ENCODE data around the gene CHADL.

CHADL gene

GRCh38 chr22:41257696-41258095, 17.0 kb upstream of the CHADL start:
- no peak for DNase-seq (ENCODE audit: low read depth in 2 of 2)

DNA sequence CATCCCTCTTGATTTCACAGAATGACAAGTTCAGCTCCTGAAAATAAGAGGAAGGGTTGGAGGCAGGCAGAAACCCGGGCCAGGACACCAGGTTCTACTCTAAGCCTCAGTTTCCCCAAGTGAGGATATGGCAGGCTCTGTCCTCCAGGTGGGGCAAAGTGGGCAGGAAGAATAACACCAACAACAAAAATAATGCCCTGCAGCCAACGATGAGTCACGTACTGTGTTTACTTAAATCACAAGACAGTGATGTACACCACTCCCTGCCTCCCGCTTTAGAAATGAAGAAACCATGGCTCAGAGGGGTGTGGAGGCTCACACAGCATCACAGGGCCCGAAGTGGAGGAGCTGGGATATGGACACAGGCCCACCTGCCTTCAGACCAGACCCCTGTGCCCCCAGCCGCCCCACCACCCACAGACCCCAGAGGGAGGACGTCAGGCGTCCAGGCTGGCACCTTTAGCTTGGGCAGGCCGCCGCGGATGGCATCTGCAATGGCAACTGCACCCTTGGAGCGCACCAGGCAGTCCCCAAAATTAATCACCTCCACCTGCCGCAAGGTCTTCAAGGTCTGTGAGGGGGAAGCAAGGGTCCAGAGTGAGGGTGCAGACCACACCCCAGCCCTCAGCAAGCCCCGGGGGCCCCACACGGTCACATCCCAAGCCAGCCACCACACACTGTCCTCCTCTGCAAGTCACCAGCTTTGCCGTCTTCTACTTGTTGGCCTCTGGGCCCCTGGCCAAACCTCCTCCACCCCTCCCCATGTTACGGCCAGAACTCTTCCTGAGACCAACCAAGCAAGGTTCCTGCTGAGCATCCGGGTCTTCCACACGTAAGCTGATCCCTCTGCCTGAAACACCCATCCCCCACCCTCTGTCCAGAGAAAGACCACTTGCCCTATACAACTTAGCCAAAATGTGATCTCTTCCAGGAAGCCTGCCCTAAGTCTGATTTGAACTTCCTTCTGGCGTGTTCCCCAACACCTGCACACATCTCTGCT, 15.8 kb upstream of the CHADL start:
- no peak for DNase-seq (ENCODE audit: low read depth in 2 of 2)

DNA sequence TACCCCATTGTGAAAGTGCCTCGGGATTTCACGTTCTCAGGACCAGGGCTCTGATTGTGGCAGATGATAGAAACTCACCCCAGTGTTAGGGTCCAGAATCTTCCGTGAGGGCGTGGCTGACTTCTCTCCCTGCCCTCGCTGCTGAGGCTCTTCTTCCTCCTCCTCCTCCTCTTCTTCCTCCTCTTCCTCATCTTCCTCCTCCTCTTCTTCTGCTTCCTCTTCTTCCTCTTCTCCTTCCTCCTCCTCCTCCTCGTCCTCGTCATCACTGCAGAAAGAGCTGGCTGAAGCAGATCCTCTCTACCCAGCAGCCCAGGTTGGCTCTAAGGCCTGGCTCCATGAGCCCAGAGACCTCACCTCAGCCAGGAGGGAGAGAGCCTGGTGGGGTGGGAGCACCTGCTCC, 13.5 kb upstream of the CHADL start:
- DNase-seq (ENCODE audit: low read depth in 2 of 2), result no peak

- DNase-seq (ENCODE audit: low read depth in 2 of 2), result no peak
Measured at GRCh38 chr22:41252365-41252764, 11.6 kb upstream of the CHADL start.

DNA sequence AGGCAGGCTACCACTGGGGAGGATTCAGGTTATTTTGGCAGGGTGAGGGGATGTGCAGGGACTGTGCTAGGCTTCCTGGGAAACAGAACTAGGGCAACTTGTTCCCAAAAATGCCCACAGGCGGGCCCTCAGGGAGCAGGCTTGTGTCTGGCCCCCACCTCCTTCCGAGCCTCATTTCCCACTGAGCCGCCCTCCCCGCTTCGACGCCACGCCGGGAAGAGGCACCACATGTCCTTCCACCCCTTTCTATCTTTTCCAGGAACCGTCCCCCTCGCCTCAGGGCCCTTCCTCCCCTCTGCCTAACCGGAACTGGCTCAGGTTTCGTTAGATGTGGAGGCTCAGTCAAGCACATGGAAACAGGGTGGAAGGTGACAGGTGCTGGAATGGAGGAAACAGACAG, 9.4 kb upstream of the CHADL start:
- DNase-seq (ENCODE audit: low read depth in 2 of 2), result no peak

GRCh38 chr22:41249442-41249841, 8.7 kb upstream of the CHADL start:
- no peak for DNase-seq (ENCODE audit: low read depth in 2 of 2)

- no peak for DNase-seq (ENCODE audit: low read depth in 2 of 2)
Measured at GRCh38 chr22:41248758-41249157, 8.0 kb upstream of the CHADL start.

DNA sequence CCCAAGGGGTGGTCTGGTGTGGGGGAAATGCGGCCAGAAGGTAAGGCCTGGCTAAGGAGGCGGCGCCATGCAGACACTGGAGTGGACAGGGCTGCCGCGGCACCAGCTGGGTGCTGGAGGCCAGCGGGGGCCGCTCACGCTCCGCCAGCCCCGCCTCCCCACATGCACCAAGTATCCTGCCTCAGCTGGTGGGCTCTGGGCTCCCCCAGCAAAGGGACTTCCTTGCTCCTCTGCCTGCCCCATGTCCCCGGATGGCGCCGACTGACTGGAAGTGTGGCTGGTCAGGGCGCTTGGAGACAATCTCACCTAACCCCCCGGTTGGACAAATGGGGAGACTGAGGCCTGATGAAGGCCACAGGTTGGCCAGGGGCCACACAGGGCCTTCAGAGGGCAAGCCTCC, 7.6 kb upstream of the CHADL start:
- no peak for DNase-seq (ENCODE audit: low read depth in 2 of 2)

- no peak for DNase-seq (ENCODE audit: low read depth in 2 of 2)
Measured at GRCh38 chr22:41247703-41248102, 7.0 kb upstream of the CHADL start.

GRCh38 chr22:41245917-41246499, 5.3 kb upstream of the CHADL start:
- no peak for DNase-seq (ENCODE audit: low read depth in 2 of 2)

GRCh38 chr22:41243361-41243760, 2.6 kb upstream of the CHADL start:
- DNase-seq (ENCODE audit: low read depth in 2 of 2), result no peak

GRCh38 chr22:41242396-41243117, 1.8 kb upstream of the CHADL start:
- DNase-seq (ENCODE audit: low read depth in 2 of 2), result no peak

DNA sequence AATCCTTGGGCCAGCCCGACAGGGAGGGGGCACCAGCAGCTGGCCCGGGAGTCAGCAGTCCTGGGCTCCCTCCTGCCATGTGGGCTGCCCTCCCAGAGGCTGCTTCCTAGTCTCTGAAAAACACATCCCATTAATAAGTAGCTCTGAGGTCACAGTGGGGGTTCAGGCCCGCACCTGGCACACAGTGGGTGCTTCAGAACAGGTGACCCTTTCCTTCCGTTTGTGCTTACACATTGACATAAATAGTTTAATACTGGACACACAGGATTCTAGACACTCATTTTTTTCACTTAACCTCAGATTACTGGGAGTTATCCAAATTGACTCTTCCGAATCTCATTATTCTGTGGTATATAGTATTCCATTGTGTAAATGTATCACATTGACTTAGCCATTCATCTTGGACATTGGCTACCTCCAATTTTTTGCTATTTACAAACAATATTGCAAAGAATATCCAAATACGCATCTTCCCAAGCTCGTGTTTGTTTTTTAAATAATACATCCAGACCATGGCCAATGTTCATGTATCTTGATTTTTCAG, 474 bp upstream of the CHADL start:
- no peak for DNase-seq (ENCODE audit: low read depth in 2 of 2)

DNA sequence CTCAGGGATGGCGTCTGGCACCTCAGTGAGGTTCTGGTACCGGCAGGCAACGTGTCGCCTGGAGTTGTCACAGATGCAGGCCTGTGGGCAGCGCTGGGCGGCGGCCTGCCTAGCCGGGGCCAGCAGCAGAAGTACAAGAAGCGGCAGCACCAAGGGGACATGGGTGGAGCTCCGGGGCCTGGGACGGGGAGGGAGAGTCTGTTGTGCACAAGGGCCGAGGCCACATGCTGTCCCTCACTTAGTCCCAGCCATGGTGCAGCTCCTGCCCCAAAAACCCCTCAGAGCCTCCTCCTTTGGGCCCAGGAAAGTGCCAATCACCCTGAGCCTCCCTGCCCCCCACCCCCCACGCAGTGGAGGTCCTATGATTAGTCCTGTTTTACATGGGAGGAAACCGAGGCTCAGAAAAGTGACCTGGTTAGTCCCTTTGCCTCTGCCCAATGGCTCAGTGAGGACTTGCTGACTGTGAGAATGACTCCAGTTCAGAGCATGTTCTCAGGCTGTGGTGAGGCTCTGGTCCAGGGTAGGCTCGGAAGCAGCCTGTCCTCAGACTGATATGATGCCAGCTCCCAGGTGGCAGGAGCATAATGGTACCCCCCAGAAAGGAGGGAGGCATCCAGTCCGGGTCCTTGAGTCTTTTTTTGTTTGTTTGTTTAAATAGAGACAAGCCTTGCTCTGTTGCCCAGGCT, 1.1 kb downstream of the CHADL start:
- no peak for DNase-seq (ENCODE audit: low read depth in 2 of 2)

GRCh38 chr22:41238570-41239442, 1.9 kb downstream of the CHADL start:
- DNase-seq (ENCODE audit: low read depth in 2 of 2), result no peak

DNA sequence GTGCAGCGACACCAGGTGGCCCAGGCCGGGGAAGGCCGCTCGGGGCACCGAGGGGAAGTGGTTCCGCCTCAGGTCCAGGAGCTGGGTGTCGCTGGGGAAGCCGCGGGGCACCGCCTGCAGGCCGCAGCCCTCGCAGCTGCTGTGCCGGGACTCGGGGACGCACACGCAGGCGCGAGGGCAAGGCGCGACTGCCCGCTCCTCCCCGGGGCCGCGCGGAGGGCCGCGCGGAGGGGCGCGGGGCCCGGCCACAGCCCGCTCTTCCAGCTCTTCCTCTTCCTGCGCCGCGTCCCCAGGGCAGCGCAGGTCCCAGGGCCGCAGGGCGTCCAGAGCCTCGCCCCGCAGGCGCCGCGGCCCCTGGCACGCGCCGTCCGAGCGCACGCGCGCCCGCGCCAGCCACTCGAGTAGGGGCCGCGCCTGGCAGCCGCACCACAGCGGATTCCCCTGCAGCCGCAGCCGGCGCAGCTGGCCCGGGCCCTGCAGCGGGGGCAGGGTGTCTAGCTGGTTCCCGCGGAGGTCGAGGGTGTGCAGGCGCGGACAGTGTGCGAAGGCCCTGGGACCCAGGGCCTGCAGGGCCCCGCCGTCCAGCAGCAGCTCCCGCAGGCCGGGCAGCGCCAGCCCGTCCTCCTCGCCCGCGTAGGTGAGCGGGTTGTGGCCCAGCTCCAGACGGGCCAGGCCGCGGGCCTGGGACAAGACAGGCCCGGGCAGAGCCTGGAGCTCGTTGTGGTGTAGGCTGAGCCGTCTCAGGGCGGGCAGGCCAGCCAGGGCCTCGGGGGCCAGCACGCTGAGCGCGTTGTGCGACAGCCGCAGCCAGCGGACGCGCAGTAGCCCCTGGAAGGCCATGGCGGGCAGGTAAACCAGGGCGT, 2.8 kb downstream of the CHADL start:
- DNase-seq (ENCODE audit: low read depth in 2 of 2), result peak; percentile 49 to 58

GRCh38 chr22:41237036-41237706, 3.6 kb downstream of the CHADL start:
- no peak for DNase-seq (ENCODE audit: low read depth in 2 of 2)

DNA sequence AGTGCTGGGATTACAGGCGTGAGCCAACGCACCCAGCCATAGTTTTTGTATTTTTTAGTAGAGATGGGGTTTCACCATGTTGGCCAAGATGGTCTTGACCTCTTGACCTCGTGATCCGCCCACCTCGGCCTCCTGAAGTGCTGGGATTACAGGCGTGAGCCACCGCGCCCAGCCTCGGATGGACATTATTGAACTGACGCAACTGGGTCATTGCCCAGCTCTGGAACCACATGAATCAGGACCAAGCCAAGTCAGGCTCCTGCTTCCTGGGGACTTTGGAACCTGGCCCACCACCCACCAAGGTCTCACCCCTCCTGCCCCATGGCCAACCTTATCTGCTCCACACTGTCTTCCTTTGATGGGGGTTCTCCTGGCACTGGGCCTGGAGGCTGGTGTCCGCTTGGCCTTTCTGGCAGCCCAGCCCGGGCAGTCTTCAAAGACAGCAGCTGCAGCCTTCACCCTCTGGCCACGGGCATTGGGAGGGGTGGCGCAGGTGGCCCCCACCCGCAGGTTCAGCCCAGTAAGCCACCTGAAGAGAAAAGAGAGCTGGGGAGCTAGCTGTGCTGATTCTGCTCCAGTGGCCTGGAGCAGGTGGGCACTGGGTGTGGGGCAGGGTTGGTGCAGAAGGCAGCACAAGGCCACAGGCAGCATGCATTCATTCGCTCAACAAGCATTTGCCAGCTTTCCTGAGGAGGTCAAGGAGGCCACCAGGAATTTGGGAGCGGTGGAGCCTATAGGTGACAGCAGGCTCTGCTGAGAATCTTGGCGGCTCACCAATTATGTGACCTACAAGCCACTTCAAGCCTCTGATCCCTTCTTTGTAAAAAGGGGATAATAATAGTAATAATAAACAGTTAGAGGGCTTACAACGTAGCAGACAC, 5.7 kb downstream of the CHADL start:
- DNase-seq (ENCODE audit: low read depth in 2 of 2), result no peak

Measured in stimulated activated CD4-positive, alpha-beta T cell treated with anti-CD3 and anti-CD28 coated beads, Interleukin-1b, Interleukin-23, amount 100 ng/mL, for 1 hour (primary cell).